Left kidney (tissue), 8 donors: ENCODE measurements around the gene PDS5B. TPM values are rescaled to one million over a fixed set of nuclear protein-coding genes. Genes with fewer than 3 reads are reported as not detected.
"Not testable (repeated sequence)": the region's sequence is repeated elsewhere in the genome, so short reads cannot be mapped to it uniquely, and the experiment has no call there.

Experiments used
- DNase-seq: peaks from one replicate; pipeline ENCODE4 v3.0.0-alpha.2; 2013
- long read RNA-seq, 8 donors: transcript quantifications; one replicate each; lab custom pipeline, GENCODE V29; 2026
- polyA plus RNA-seq: library from polyadenylated mRNA; unstranded; fragments of 120-200 nt; gene quantifications from one replicate; pipeline ENCODE4 v1.2.1, GENCODE V29; 2013; ENCODE audit not compliant: insufficient read length

PDS5B gene, protein sequence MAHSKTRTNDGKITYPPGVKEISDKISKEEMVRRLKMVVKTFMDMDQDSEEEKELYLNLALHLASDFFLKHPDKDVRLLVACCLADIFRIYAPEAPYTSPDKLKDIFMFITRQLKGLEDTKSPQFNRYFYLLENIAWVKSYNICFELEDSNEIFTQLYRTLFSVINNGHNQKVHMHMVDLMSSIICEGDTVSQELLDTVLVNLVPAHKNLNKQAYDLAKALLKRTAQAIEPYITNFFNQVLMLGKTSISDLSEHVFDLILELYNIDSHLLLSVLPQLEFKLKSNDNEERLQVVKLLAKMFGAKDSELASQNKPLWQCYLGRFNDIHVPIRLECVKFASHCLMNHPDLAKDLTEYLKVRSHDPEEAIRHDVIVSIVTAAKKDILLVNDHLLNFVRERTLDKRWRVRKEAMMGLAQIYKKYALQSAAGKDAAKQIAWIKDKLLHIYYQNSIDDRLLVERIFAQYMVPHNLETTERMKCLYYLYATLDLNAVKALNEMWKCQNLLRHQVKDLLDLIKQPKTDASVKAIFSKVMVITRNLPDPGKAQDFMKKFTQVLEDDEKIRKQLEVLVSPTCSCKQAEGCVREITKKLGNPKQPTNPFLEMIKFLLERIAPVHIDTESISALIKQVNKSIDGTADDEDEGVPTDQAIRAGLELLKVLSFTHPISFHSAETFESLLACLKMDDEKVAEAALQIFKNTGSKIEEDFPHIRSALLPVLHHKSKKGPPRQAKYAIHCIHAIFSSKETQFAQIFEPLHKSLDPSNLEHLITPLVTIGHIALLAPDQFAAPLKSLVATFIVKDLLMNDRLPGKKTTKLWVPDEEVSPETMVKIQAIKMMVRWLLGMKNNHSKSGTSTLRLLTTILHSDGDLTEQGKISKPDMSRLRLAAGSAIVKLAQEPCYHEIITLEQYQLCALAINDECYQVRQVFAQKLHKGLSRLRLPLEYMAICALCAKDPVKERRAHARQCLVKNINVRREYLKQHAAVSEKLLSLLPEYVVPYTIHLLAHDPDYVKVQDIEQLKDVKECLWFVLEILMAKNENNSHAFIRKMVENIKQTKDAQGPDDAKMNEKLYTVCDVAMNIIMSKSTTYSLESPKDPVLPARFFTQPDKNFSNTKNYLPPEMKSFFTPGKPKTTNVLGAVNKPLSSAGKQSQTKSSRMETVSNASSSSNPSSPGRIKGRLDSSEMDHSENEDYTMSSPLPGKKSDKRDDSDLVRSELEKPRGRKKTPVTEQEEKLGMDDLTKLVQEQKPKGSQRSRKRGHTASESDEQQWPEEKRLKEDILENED (N-terminal part only)
- polyA plus RNA-seq, result 77.8 TPM
- long read RNA-seq, donor 1, partial matches to known transcripts, result 40 of 45 reads
- long read RNA-seq, donor 1, other reads (novel, unspliced or antisense), result 0 of 45 reads
- long read RNA-seq, donor 2, full-length matches to known transcripts, result 5 of 85 reads
- long read RNA-seq, donor 2, partial matches to known transcripts, result 80 of 85 reads
- long read RNA-seq, donor 2, other reads (novel, unspliced or antisense), result 0 of 85 reads
- long read RNA-seq, donor 3, partial matches to known transcripts, result 8 of 11 reads
- long read RNA-seq, donor 3, other reads (novel, unspliced or antisense), result 0 of 11 reads
- long read RNA-seq, donor 4, partial matches to known transcripts, result 0 of 2 reads
- long read RNA-seq, donor 4, other reads (novel, unspliced or antisense), result 0 of 2 reads
- long read RNA-seq, donor 5, partial matches to known transcripts, result 0 of 1 reads
- long read RNA-seq, donor 5, other reads (novel, unspliced or antisense), result 0 of 1 reads
- long read RNA-seq, donor 6, partial matches to known transcripts, result 71 of 72 reads
- long read RNA-seq, donor 6, other reads (novel, unspliced or antisense), result 0 of 72 reads
- long read RNA-seq, donor 7, full-length matches to known transcripts, result 3 of 31 reads
- long read RNA-seq, donor 7, partial matches to known transcripts, result 28 of 31 reads
- long read RNA-seq, donor 7, other reads (novel, unspliced or antisense), result 0 of 31 reads
- long read RNA-seq, donor 8, partial matches to known transcripts, result 16 of 17 reads
- long read RNA-seq, donor 8, other reads (novel, unspliced or antisense), result 0 of 17 reads

DNA sequence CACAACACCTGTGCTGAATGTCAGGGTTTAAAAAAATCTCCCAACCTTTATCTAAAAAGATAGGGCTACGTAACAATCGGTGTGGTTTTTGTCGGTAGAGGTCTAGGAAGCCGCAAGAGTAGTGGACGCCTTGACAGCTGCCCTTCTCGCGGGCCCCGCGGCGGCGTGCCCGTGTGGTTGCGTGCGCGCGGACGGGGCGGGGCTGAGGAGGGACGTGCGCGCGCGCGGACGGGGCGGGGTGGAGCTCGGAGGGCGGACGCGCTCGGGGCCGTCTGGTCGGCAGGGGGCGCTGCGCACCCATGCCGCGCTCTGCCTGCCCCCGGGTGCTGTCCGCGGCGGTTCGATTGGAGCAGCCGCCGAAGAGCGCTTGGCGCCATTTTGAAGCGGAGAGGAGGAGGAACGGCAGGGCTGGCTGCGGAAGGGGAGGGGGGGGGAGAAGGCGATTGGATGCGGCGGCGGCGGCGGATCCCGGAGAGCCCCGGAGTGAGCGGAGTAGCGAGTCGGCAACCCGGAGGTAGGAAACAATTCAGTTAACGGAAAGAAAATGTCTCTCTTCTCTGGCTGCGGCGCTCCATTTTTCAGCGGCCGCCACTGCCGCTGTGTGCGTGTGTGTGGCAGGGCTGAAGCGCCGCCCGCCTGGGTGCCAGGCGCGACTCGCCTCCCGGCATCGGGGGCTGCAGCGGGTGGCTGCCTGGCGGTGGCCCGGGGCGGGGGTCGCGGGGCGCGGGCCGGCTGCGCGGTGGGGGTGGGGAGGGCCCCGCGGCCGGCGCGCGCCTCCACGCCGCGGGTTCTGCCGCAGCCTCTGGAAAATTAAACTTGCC lies at the start of gene PDS5B:
TSS of gene PDS5B (plus strand) at position 373 of the 821 bp plus-strand sequence. CDS start 62,321 bp downstream, outside the sequence.
- peak; percentile 91 for DNase-seq

DNA sequence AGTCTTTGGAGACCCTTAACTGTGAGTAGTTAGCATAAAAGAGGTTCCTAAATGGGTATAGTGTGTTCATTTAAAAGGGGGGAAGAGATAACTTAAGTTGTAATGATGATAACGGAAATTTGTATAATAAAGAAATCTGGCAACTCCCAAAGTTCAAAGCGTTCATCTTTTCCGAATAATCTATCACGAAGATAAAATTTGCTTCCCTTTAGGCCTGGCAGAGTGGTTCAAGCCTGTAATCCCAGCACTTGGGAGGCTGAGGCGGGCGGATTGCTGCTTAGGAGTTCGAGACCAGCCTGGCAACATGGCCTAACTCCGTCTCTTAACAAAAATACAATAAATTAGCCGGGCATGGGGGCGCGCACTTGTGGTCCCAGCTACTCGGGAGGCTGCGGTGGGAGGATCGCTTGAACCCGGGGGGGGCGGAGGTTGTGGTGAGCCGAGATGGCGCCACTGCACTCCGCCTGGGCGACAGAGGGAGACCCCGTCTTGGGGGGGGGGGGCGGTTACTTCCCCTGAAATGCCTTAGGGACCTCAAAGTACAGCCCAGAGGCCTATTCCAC lies 48.6 kb upstream of the PDS5B start:
- no peak for DNase-seq

DNA sequence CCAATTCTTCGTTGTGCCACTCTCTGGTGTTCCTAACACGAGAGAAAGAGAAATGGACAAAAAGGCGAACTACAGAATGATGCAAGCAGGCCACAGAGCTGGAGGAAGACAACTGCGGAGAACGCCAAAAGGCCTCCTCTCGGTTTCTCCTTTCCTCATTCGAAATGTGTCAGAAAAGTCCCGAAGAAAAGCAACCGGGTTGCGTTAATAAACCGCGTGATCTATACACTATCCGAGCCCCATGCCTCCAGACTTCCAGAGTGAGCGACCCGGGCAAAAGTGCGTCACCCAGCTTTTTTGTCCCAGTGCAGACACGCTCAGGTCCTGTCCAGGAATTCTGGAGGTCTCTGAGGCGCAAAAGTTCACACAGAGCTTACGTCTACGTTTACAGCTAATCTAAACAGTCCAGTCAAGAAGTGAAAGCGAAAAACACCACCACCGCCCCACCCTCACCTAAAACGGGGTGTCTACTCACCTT lies 48.1 kb upstream of the PDS5B start:
- DNase-seq, result peak; percentile 41

DNA sequence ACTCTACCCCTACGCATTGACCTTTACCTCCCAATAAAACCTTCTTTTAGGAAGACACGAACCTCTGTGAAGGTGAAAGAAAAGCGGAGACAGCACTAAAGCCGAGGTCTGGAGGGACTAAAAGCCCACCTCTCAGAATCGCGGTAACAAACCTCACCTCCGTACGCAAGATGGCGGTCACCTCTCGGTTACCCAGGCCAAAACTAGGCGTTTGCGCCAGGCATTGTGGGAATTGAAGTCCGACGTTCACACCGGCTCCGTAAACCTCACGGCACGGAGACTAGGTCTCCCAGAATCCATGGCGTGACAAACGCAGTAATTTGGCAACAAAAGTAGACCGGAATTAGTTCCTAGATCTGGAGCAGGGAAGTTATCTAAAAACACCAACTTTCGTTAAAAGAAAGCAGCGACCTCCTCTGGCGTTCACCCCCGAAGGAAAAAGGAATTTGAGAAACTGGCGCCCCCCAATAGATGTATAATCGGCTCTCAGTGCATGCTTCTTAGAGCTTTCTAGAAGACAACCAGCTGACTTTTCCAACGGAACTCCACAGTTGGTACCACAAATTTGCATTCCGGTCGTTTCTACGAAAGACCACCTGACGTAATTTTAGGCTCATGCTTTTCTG lies 47.5 kb upstream of the PDS5B start, which contains the start of gene N4BP2L2:
TSS of gene N4BP2L2 (minus strand) at position 175 of the 626 bp plus-strand sequence. CDS start 1,768 bp downstream, outside the sequence.
- DNase-seq, result peak; percentile 98

DNA sequence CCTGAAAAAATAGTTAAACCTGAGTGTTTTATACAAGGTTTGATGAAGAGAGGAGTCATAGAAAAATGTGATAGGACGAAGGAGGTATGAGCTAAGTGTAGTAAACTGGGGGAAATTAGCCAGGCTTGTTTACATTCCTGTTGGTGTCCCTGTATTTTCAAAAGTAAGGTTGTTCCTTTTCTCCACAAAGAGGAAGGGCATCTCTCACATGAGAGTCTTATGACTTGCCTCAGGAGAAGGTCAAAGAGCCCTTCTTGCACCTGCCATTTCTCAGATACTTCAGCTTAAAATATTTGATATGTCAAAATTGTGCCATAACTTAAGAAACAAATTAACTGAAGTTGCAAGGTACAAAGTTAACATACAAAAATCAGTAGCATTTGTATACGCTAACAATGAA lies 44.0 kb upstream of the PDS5B start:
- no peak for DNase-seq

DNA sequence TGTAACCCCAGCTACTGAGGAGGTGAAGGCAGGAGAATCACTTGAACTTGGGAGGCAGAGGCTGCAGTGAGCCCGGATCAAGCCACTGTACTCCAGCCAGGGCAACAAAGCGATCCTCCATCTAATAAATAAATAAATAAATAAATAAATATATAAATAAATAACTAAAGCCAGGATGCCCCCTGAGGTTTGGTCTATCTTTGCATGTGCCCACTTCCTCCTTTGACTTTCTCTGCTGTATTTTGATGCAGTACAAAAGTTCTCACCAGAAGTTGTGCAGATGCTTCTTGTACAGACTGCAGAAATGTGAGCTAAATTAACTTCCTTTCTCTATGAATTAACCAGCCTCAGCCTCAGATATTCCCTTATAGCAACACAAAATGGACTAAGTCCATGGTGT lies 41.2 kb upstream of the PDS5B start:
- DNase-seq, result no peak

DNA sequence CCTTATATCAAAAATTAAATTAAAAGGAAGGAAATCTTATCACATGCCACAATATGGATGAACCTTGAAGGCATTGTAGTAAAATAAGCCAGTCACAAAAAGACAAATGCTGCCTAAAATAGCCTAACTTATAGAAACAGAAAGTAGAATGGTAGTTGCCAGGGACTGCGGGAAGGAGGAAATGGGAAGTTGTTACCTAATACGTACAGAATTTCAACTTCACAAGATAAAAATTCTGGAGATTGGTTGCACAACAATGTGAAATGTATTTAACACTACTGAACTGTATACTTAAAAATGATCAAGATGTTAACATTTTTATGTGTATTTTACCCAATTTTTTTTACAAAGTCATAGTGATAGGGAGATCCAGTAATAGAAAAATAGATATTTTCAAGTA lies 37.4 kb upstream of the PDS5B start:
- no peak for DNase-seq

DNA sequence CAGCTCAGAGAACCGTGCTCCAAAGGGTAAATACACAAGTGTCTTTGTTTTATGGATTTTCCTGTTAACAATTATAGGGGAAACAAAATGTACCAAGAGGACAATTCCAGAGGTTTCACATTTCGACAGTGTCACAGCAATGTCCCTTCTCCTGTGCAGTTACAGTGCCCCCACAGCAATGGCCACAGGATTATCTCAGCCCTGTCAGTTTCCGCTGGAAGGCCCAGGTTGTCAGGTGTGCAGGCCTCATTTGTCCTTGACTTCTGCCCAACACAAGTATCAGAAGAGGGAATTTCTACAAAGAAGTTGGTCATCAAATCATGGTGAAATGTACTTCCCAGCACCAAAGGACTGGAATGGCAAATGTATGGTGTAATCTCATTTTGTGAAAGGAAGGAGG lies 36.5 kb upstream of the PDS5B start:
- DNase-seq, result no peak

DNA sequence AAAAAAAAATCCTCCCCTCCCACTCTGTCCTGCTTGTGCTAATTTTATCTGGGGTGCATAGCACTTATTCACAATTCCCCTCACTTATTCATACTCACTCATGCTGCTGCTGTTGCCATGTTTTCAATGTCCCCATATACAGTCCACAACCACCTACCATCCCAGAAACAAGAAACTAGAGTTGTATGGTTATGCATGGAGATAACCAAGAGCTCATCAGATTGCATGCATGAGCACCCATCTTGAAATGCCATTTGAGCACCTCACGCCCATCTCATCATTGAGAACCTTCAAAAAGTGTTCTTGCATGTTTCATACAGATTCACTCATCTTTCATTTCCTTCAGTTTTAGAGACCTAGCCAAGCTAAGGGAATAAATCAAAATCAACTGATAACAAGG lies 32.5 kb upstream of the PDS5B start:
- no peak for DNase-seq

DNA sequence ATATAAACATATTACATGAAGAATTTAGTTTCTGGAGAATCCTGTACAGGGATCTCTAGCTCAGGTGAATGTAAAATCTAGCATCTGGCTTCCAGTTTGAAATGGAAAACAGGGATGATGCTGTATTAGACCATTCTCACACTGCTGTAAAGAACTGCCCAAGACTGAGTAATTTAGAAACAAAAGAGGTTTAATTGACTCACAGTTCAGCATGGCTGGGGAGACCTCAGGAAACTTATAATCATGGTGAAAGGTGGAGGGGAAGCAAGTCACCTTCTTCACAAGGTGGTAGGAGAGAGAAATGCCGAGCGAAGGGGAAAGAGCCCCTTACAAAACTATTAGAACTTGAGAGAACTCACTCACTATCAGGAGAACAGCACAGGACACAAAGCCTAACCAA lies 30.6 kb upstream of the PDS5B start:
- DNase-seq, result no peak

DNA sequence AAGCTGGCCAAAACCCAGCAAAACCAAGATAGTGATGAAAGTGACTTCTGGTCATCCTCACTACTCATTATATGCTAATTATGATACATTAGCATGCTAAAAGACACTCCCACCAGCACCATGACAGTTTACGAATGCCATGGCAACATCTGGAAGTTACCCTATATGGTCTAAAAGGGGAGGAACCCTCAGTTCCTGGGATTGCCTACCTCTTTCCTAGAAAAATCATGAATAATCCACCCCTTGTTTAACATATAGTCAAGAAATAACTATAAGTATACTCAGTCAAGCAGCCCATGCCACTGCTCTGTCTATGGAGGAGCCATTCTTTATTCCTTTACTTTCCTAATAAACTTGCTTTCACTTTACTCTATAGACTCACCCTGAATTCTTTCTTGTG lies 25.4 kb upstream of the PDS5B start:
- DNase-seq, result not testable (repeated sequence)

DNA sequence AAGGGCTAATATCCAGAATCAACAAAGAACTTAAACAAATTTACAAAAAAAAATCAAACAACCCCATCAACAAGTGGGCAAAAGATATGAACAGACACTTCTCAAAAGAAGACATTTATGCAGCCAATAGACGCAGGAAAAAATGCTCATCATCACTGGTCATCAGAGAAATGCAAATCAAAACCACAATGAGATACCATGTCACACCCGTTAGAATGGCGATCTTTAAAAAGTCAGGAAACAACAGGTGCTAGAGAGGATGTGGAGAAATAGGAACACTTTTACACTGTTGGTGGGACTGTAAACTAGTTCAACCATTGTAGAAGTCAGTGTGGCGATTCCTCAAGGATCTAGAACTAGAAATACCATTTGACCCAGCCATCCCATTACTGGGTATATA lies 10.6 kb upstream of the PDS5B start:
- not testable (repeated sequence) for DNase-seq

DNA sequence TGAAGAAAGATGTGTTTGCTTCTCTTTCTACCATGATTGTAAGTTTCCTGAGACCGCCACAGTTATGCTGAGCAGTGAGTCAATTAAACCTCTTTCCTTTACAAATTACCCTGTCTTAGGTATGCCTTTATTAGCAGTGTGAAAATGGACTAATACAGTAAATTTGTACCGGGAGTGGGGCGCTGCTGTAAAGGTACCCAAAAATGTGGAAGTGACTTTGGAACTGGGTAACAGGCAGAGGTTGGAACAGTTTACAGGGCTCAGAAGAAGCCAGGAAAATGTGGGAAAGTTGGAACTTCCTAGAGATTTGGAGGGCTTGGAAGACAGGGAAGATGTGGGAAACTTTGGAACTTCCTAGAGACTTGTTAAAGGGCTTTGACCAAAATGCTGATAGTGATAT lies 9.2 kb upstream of the PDS5B start:
- no peak for DNase-seq

DNA sequence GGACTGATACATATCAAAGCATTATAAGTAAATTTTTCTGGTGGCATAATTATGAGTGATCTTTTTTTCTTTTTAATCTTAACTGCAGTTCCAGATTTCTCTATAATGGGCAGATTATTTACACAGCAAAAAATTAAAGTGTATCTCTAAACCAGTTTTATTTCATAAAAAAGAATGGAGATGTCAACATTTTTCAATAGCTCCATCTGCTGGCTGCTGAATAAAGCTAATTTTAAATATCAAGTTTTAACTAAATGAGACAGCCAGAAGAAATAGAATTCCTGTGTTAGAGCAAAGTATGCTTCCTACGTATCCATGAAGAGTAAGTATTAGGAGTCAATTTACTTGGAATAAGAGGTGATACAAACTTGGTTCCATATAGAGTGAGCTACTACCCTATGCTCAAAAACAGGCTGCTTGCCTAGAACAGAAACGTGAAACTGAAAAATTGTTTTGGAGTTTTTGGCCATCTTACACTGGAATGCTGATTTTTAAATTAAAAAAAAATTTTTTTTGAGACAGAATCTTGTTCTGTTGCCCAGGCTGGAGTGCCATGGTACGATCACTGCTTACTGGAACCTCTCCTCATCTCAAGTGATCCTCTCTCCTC lies 5.0 kb upstream of the PDS5B start:
- no peak for DNase-seq

DNA sequence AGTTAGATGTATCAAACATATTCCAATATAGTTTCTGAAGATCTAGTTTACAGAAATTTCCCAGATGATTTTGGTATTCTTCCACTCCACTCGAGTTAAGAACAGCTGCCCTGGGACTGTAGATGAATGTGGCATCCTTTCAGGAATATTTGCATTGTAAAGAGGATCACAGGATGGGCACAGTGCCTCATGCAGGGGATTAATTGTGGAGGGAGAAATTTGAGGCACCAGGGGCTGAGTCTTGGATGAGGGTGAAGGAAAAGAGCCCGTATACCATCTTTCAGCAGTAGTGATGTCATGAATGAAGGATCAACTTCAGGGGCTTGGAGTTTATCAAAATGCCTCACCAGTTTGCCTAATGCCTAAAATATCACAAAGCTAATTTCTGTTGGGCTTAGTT lies 4.0 kb upstream of the PDS5B start:
- DNase-seq, result no peak

DNA sequence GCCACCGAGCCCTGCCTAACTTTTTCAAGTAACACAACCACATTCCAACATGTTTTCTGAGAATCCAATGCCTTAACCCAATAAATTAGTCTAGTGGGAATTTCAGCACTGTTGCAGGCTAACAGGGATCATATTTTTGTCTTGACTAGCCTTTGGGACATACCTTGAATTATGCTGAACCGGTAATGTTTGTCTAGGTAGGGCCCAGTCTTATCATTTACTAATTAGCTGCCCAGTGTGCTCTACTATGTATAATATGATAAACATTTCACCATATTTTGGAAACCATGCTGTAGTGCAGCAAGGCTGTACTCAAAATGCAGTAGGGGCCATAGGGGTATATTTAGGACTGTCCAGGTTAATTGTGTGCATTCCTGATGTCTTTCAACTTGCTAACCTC lies 3.3 kb upstream of the PDS5B start:
- DNase-seq, result no peak

DNA sequence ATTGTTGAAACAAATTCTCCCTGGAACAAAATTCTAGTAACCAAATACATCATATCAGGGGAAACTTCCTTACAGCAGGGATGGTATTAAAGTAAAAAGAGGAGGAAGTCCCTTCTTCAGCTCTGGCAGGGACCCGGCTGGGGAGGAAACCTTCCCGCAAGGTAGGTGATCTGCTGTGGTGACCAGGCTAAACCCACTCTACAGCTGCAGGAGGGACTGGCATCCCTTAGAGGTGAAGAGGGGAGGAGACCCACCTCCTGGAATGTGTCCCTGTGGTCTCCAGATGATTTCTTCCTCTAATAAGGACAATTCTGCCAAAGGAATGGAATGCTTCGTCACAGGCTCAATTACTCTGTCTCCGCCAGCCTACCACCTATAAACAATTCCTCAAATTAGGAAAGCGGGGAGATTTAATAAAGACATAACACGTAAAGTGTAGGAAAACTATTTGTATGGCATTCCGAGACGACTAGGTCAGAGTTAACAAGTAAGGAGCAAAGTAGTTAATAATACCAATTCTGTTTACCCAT lies 637 bp upstream of the PDS5B start:
- no peak for DNase-seq
